GM12878 (cell line): Measurements from ENCODE around the gene LSP1. TPM values are rescaled to one million over a fixed set of nuclear protein-coding genes. Genes with fewer than 3 reads are reported as not detected.

Experiments used
- ATAC-seq: fragments of 200-7000 bp; cut with Tn5 transposase; 3 replicates; pipeline ENCODE4 v1.9.1; 2020; ENCODE audit warnings: mild to moderate bottlenecking, moderate library complexity
- BruUV-seq: library from RNA; stranded (reverse); fragments of 400-500 nt; replicated peaks from 2 replicates; lab custom pipeline; 2021; lab: Mats Ljungman, UMichigan
- CTCF ChIA-PET: fragments of 300-600 bp; sonication (Branson Sonifier 250); formaldehyde crosslinking; extraction: SDS; loops from one replicate; lab custom pipeline; 2021; ENCODE audit warnings: inconsistent platforms; lab: Yijun Ruan, JAX
- POLR2A ChIA-PET: fragments of 350-600 bp; formaldehyde crosslinking; extraction: SDS; loops from one replicate; lab custom pipeline; 2021; ENCODE audit warnings: inconsistent platforms; lab: Charles Lee
- RAD21 ChIA-PET: fragments of 300-600 bp; sonication (Branson Sonifier 250); formaldehyde crosslinking; loops from one replicate; lab custom pipeline; 2023; ENCODE audit warnings: antibody characterized with exemption; ENCODE audit not compliant: unreplicated experiment; lab: Charles Lee
- SMC1A ChIA-PET: fragments of 300-600 bp; sonication (Branson Sonifier 250); formaldehyde crosslinking; loops from one replicate; lab custom pipeline; 2023; ENCODE audit not compliant: unreplicated experiment, uncharacterized antibody; lab: Charles Lee
- DNase-seq: peaks from one replicate; pipeline ENCODE4 v3.0.0-alpha.2; 2011; ENCODE audit warnings: low read depth, low spot score
- FAIRE-seq: peaks from 3 replicates; lab custom pipeline; 2011; peaks lifted over from hg19 to GRCh38; lab: Jason Lieb, UNC
- H2AFZ ChIP-seq: 2 replicates; pipeline ENCODE4 v1.6.0; 2011; ENCODE audit warnings: low read depth, low read length, control low read depth; ENCODE audit not compliant: control insufficient read depth
- H3K27ac ChIP-seq: 2 replicates; pipeline ENCODE4 v1.5.1; 2011; ENCODE audit warnings: control low read depth; ENCODE audit not compliant: control insufficient read depth, insufficient read depth
- H3K27me3 ChIP-seq, 2 experiments: replicated peaks in 1 of 2; 2 replicates each; pipeline versions ENCODE4 v1.6.0 to v1.6.1; 2011; ENCODE audit warnings: low read length in 1 of 2; ENCODE audit not compliant: control insufficient read depth in 2 of 2, insufficient read depth in 2 of 2
- H3K36me3 ChIP-seq, 2 experiments: 2 replicates each; pipeline ENCODE4 v1.5.1; 2011; ENCODE audit warnings: low read length in 1 of 2; ENCODE audit not compliant: control insufficient read depth in 2 of 2, insufficient read depth in 2 of 2
- H3K4me1 ChIP-seq: 2 replicates; pipeline ENCODE4 v1.6.1; 2011; ENCODE audit warnings: mild to moderate bottlenecking, low read length, moderate library complexity, mixed read lengths; ENCODE audit not compliant: control insufficient read depth, insufficient read depth
- H3K4me2 ChIP-seq: 2 replicates; pipeline ENCODE4 v1.6.0; 2011; ENCODE audit warnings: control low read depth; ENCODE audit not compliant: control insufficient read depth, insufficient read depth
- H3K4me3 ChIP-seq: fragments of 200-600 bp; sonication (generic); 2 replicates; pipeline ENCODE4 v1.5.1; 2016
- H3K79me2 ChIP-seq: 2 replicates; pipeline ENCODE4 v1.6.0; 2011; ENCODE audit warnings: low read length; ENCODE audit not compliant: control insufficient read depth, insufficient read depth
- H3K9ac ChIP-seq: 2 replicates; pipeline ENCODE4 v1.8.0; 2011; ENCODE audit warnings: low read length, control low read depth, mixed read lengths; ENCODE audit not compliant: control insufficient read depth, insufficient read depth
- H3K9me3 ChIP-seq: replicated peaks from 3 replicates; pipeline ENCODE4 v1.5.1; 2011; ENCODE audit warnings: mild to moderate bottlenecking, low read length; ENCODE audit not compliant: control insufficient read depth, insufficient read depth
- H4K20me1 ChIP-seq: 2 replicates; pipeline ENCODE4 v1.6.0; 2011; ENCODE audit not compliant: control insufficient read depth, insufficient read depth
- BACH1 ChIP-seq: fragments of 450-650 bp; IDR thresholded peaks from 2 replicates; pipeline ENCODE4 v1.6.1; 2017; ENCODE audit warnings: mild to moderate bottlenecking, borderline replicate concordance
- BCL11A ChIP-seq: IDR thresholded peaks from 2 replicates; pipeline ENCODE4 v1.6.1; 2011; ENCODE audit warnings: low read depth, low read length
- FOXM1 ChIP-seq: IDR thresholded peaks from 2 replicates; pipeline ENCODE4 v1.6.1; 2012; ENCODE audit warnings: low read depth, mild to moderate bottlenecking, inconsistent platforms, low read length, moderate library complexity
- HCFC1 ChIP-seq: fragments of 150-350 bp; IDR thresholded peaks from 2 replicates; pipeline ENCODE4 v1.6.1; 2014; ENCODE audit warnings: low read length
- KAT2A ChIP-seq: conservative IDR thresholded peaks from 2 replicates; pipeline ENCODE4 v1.6.1; 2011; ENCODE audit warnings: low read depth, low read length; ENCODE audit not compliant: control insufficient read depth
- RAD21 ChIP-seq: IDR thresholded peaks from 2 replicates; pipeline ENCODE4 v1.6.1; 2011; ENCODE audit warnings: mild to moderate bottlenecking, low read depth, low read length, moderate library complexity; ENCODE audit not compliant: insufficient read depth
- RBBP5 ChIP-seq: fragments of 200-600 bp; sonication (generic); conservative IDR thresholded peaks from 2 replicates; pipeline ENCODE4 v1.6.1; 2016
- RELA ChIP-seq: fragments of 450-650 bp; IDR thresholded peaks from 2 replicates; pipeline ENCODE4 v1.8.0; 2014; ENCODE audit warnings: borderline replicate concordance; ENCODE audit not compliant: partially characterized antibody
- RFX5 ChIP-seq: IDR thresholded peaks from 2 replicates; pipeline ENCODE4 v1.6.1; 2011; ENCODE audit warnings: low read depth, low read length, improper control_type of control experiment
- TAF1 ChIP-seq: IDR thresholded peaks from 2 replicates; pipeline ENCODE4 v1.6.1; 2011; ENCODE audit warnings: mild to moderate bottlenecking, low read depth, low read length, borderline replicate concordance
- ZSCAN29 ChIP-seq: fragments of 450-650 bp; IDR thresholded peaks from 2 replicates; pipeline ENCODE4 v1.6.1; 2017; ENCODE audit warnings: mild to moderate bottlenecking, moderate library complexity
- WGBS: methylation state at CpG from one replicate; pipeline ENCODE4 v1.1.6; 2016; ENCODE audit warnings: low lambda C conversion rate; ENCODE audit not compliant: insufficient replicate concordance, insufficient coverage; ENCODE audit errors: missing lambda C conversion rate; 5-methylcytosine and 5-hydroxymethylcytosine counted together
- in situ Hi-C: fragments of 300-500 bp; cut with MboI; formaldehyde crosslinking; loops from 9 replicates; pipeline ENCODE4 v1.14.3; 2018; ENCODE audit warnings: mixed read lengths
- intact Hi-C: fragments of 100-400 bp; cut with micrococcal nuclease; formaldehyde crosslinking; loops from one replicate; pipeline ENCODE4 v1.14.2; 2022; ENCODE audit not compliant: unreplicated experiment
- polyA plus RNA-seq, 11 experiments: library from polyadenylated mRNA; depleted of rRNA in 4 of 11; unstranded in 6 of 11; stranded (reverse) in 5 of 11; fragments of >200 nt; fragmentation: Nextera tagmentation in 4 of 11; fragmentation: Illumina TruSeq in 1 of 11; extraction: Ambion mirVana in 4 of 11; extraction: Trizol in 1 of 11; gene quantifications; 1 replicate in 1 of 11; 2 replicates in 10 of 11; pipeline versions ENCODE4 v1.2.1 to v1.2.3, GENCODE V29; 2011 to 2016; ENCODE audit warnings: inconsistent platforms in 2 of 11, missing spikeins in 2 of 11, low read depth in 1 of 11
- total RNA-seq, 4 experiments: library from RNA; depleted of rRNA in 3 of 4; stranded (reverse); fragments of >200 nt in 3 of 4; fragmentation: Illumina TruSeq in 1 of 4; extraction: Trizol in 1 of 4; gene quantifications; 2 replicates each; pipeline versions ENCODE4 v1.2.1 to v1.2.3, GENCODE V29; 2013 to 2021
- TF ChIP-seq, protein P1 (sequence below): IDR thresholded peaks from 2 replicates; pipeline ENCODE4 v1.6.1; 2011; ENCODE audit warnings: borderline replicate concordance, low read depth, mild to moderate bottlenecking, moderate library complexity, low read length; ENCODE audit not compliant: insufficient read depth, poor library complexity, severe bottlenecking
- TF ChIP-seq, protein P2 (sequence below): fragments of 450-650 bp; IDR thresholded peaks from 2 replicates; pipeline ENCODE4 v1.6.1; 2018; ENCODE audit warnings: borderline replicate concordance, mild to moderate bottlenecking; ENCODE audit not compliant: partially characterized antibody

LSP1 gene
- total and polyA plus RNA-seq, 10 of the 15 experiments (the other 5 are each of a cell fraction or from before 2014, with no cell fraction given): 19.2 to 488 (median 369) TPM

DNA sequence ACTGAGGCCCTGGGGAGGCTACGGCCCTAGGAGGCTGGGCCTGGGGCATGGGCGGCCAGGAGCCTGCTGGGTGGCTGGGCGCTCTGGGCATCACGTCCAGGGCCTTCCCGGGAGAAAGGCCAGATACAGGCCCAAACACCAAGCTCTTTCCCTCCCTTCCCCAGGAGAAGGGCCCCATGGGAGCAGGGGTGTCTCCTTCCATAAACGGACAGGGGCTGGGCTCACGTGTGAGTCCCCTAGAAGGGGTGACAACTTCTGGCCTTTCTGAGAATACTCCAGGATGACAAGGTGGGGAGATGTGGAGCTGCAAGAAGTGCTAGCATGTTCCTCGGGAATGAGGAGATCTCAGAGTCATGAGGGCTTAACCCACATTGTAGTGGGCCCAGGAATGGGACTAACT lies 37.6 kb upstream of the LSP1 start:
- ATAC-seq (no peak), DNase-seq (no peak), FAIRE-seq (no peak)
- no peak overlapping the region for H3K4me3 ChIP-seq
- ChIA-PET POLR2A (no interaction called here), CTCF (interaction anchor here (0.6 kb wide), 1 partner anchor 336 kb away, joined by 3 read pairs; no protein-coding TSS in a partner anchor), SMC1A (no interaction called here), RAD21 (no interaction called here)
- no peak overlapping the region for H3K9ac ChIP-seq
- no peak overlapping the region for H2AFZ ChIP-seq
- H3K4me2 ChIP-seq: no peak overlapping the region
- H4K20me1 ChIP-seq: no peaks in the 10 kb centered on the region
- in situ Hi-C loops: no loop called here
- no peaks in the 10 kb centered on the region for H3K36me3 ChIP-seq
- intact Hi-C loops: no loop called here
- BruUV-seq: no TSS peak
- no peak overlapping the region for H3K27ac ChIP-seq
- WGBS: 24% methylated on average over 8 of the region's 8 CpGs
- TF ChIP-seq FOXM1 (no peak), TAF1 (no peak), RFX5 (no peak), ZSCAN29 (no peak), BACH1 (no peak)
- TF ChIP-seq, protein P1, sequence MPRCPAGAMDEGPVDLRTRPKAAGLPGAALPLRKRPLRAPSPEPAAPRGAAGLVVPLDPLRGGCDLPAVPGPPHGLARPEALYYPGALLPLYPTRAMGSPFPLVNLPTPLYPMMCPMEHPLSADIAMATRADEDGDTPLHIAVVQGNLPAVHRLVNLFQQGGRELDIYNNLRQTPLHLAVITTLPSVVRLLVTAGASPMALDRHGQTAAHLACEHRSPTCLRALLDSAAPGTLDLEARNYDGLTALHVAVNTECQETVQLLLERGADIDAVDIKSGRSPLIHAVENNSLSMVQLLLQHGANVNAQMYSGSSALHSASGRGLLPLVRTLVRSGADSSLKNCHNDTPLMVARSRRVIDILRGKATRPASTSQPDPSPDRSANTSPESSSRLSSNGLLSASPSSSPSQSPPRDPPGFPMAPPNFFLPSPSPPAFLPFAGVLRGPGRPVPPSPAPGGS: no peak
- peaks cover 2% of the 10 kb centered on the region; the same call in 1 of the 3 replicates for H3K9me3 ChIP-seq
- H3K27me3 ChIP-seq: 0 out of 4 replicates have a peak, but pooled peaks cover 0 to 1% of the 10 kb centered on the region in 2 experiments
- H3K4me1 ChIP-seq: no peaks in the 10 kb centered on the region
- H3K79me2 ChIP-seq: no peaks in the 10 kb centered on the region

DNA sequence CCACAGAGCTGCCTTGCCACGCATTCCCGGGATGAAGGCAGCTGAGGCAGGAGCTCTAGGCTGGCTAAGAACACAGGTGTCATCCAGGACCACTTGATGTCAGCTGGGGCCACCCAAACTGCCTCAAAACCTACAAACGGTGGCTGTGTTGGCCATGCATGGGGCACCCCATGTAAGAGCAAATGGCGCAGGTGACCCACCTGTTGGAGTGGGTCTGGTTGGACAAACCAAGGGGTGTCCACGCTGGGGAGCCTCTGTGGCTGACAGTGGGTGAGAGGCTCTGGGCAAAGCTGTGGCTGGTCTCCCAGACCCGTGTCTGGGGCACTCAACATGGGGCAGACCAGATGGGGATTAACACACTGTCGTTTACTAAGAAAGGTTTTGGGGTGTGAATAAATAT lies 37.1 kb upstream of the LSP1 start:
- Histone ChIP-seq H2AFZ (no peak overlapping the region), H3K9ac (no peak overlapping the region), H3K4me1 (no peaks in the 10 kb centered on the region), H3K4me2 (no peak overlapping the region), H3K79me2 (no peaks in the 10 kb centered on the region), H3K27me3 (0 out of 4 replicates have a peak, but pooled peaks cover 0 to 1% of the 10 kb centered on the region in 2 experiments), H3K9me3 (peaks cover 2% of the 10 kb centered on the region; the same call in 1 of the 3 replicates), H3K4me3 (no peak overlapping the region), H4K20me1 (no peaks in the 10 kb centered on the region), H3K36me3 (no peaks in the 10 kb centered on the region), H3K27ac (no peak overlapping the region)
- no peak for ATAC-seq
- ChIA-PET CTCF (no interaction called here), SMC1A (no interaction called here), POLR2A (no interaction called here), RAD21 (no interaction called here)
- intact Hi-C loops: no loop called here
- in situ Hi-C loops: no loop called here
- BruUV-seq: no TSS peak
- FAIRE-seq: no peak
- DNase-seq: no peak
- WGBS: 12% methylated on average over 7 of the region's 7 CpGs
- TF ChIP-seq RELA (no peak), BCL11A (no peak), HCFC1 (no peak), RAD21 (no peak), KAT2A (no peak), RBBP5 (no peak)
- TF ChIP-seq, protein P1: no peak
- TF ChIP-seq, protein P2, sequence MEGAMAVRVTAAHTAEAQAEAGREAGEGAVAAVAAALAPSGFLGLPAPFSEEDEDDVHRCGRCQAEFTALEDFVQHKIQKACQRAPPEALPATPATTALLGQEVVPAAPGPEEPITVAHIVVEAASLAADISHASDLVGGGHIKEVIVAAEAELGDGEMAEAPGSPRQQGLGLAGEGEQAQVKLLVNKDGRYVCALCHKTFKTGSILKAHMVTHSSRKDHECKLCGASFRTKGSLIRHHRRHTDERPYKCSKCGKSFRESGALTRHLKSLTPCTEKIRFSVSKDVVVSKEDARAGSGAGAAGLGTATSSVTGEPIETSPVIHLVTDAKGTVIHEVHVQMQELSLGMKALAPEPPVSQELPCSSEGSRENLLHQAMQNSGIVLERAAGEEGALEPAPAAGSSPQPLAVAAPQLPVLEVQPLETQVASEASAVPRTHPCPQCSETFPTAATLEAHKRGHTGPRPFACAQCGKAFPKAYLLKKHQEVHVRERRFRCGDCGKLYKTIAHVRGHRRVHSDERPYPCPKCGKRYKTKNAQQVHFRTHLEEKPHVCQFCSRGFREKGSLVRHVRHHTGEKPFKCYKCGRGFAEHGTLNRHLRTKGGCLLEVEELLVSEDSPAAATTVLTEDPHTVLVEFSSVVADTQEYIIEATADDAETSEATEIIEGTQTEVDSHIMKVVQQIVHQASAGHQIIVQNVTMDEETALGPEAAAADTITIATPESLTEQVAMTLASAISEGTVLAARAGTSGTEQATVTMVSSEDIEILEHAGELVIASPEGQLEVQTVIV: no peak
